GM21526 (cell line): ENCODE data around the gene NCKAP1.
"Not testable (repeated sequence)": the region's sequence is repeated elsewhere in the genome, so short reads cannot be mapped to it uniquely, and the experiment has no call there.

Experiments used
- ATAC-seq: cut with Tn5 transposase; IDR thresholded peaks from one replicate; pipeline ENCODE4 v1.9.1; 2021; ENCODE audit warnings: moderate library complexity; ENCODE audit not compliant: unreplicated experiment, low FRiP score

Gene NCKAP1

DNA sequence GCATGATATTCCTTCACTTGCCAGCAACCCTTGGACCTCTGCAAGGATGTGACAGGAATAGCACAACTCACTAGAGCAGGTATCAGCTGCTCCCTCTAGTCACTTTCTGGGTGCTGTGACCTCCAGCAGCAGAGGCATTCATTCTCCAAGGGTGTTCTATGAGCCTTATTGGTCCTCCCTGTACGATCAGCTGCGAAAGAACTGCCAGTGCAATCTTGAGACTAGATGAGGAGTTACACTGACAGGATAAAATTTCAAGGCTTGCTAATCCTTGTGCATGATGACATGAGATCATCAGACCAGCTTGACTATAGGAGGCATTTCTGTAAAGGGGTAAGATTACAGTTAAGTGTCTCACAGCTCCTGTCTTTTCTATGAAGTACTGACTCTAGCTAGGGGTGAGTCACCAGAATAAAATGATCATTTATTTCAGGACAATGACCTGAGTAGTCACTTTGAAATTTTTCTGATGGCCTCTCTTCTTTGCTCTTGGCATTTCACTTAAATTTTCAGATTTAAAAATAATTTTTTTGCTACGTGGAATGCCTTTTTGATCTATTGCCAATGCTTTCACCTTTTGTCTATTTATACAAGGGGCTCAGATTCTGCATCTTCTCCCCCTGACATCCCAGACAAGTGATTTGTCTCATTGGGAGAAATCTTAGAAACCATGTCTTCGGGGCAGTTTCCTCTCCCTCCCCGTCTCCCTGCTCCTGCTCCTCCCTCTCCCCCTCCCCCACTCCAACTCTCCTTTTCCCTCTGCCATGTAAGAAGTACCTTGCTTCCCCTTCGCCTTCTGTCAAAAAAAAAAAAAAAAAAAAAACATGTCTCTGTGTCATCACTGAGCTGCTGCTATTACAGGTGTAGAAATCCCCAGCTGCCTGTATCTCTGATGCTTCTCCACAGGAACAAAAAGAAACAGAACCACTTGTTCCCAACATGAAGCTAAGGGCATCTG is 122.6 kb downstream of the NCKAP1 start:
- no peak for ATAC-seq

DNA sequence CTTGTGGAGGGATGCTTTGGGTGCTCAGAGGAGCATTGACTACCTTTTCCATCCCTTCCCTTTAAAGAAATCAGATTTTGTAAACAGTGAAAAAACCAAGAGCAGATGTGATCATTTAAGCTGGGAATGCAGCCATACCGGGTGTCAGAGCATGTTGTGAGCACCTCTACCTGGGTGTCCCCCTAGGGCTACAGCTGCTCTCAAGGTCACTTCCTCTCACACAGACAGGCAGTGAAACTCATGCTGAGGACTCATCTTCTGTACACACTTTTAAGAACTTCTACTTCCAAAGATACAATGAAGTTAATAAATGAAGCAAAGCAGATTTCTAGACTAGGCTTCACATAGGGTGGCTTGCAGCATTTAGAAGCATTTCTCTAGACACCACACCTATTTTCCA is 123.4 kb downstream of the NCKAP1 start:
- no peak for ATAC-seq

DNA sequence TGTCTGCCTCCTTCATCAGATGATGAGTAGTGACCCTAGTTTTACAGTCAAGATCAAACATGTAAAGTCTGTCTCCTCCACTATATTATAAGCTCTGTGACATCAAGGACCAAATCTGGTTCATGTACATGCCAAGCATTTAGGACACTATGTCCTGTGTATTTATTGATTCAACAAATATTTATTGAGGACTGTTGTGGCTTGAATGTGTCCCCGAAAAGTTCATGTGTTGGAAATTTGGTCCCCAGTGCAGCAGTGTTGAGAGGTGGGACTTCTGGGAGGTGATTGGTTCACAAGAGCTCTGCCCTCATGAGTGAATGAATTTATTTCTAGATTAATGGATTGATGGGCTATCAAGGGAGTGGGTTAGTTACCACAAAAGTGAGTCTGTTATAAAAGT is 125.2 kb downstream of the NCKAP1 start:
- no peak for ATAC-seq

DNA sequence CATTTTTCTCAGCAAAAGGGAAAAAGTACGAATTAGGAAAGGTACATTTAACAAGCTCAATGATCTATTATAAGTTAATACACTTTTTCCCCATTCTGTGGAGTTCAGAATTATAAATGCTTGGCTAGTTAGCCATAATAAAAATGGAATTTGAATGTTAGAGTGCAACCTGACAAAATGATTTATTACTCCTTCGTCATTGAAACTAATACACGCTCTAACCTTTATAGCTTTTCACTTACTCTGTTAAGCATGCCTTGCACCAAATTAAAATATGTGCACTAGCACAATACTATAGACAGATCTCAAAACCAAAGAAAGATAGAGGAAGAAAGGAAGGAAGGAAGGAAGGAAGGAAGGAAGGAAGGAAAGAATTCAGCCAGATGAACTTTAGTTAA is 125.7 kb downstream of the NCKAP1 start:
- no peak for ATAC-seq

DNA sequence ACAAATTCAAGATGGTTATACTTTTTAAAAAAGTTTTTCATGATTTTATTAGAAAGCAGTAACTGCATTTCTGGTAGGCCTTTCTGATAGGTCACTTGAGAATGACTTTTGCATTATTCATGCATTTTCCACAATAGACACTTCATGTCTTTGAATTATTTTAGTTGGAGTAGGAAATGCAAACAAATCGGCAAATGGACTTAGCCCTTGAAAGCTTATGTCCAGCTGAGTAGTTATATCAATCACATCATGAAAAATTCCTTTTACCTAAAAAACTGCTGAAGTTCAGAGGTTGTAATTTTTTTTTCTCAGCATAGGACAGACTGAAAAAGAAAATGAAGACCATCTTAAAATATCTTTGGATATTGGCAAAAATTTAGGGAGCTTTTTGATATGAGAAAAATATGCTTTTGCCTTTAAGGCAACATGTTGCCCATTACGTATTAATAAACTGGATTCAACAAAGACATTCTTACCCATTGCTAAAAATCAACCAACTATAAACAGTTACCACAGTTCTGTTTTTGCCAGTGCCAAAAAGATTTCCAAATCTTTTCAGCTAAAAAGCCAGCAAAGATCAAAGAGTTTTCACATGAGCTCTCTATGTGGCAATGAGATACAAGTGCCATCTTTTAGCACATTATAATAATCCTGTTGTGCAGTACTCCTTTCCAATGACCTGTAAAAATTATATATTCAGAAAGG is 126.3 kb downstream of the NCKAP1 start:
- no peak for ATAC-seq

DNA sequence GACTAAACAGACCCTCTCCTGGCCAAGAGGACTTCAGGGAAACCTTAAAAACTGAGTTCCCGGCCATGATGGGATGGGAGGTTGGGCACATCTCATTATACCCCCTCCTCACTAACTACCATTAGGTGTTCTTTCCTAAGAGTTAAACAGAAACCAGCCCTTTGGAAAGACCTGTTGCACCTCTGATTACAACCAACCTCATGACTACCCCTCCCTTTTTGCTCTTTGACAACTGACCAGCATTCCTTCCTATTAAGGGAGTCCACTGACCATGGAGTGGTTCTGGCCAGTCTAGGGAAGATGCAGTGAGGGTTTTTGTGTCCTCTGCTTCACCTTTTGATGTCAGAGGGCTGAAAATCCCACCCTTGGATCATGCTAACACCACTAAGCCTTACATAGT is 127.3 kb downstream of the NCKAP1 start:
- ATAC-seq = no peak

DNA sequence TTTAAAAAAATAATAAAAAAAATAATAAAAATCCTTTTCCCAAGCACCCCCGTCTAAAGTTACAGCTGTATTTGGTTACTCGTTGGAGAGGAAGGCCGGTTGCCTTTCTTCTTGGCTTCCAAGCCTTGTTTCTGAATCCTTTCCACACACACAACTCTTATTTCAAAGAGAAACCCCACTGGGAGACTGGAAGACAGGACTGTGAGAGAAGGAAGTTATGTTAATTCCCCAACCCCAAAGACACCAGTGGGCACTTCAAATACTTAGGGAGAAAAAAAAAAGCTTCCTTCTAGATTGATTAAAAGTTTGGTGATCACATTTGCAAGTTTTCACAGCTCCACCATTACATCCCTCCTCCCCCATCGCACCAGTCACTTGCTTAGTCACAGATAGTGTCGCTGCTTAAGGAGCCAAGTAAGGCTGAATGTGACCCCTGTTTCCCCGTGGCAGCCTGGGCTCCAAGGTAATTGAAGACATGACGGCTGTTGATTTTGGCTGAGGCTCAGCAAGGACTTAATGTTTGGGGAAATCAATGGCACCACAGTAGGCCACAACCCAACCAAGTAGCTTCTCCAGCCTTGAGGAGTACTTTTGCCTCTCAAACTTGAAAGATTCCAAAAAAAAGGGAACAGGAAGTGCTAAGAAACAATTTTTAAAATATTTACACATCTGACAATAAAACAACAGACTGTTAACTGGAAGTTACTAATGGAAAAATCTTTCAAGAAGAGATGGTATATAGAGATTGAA is 131.0 kb downstream of the NCKAP1 start:
- no peak for ATAC-seq

DNA sequence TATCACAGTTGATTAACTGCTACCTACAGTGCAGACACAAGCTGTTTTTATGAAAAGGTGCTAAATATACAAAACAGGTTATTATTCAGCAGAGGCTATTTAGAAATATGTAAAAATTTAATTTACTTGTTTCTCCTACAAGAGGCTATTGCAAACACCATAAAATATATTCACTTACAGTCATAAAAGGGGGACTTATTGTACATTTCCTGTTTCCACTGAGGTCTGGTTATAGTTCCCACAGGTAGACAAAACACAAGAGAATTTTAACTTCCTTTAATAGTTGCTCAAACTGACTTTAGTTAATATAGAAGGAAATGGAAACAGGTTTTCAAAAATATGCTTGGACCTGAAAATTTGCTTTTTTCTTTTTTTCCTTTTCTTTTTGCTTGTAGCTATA is 131.8 kb downstream of the NCKAP1 start:
- ATAC-seq = no peak

DNA sequence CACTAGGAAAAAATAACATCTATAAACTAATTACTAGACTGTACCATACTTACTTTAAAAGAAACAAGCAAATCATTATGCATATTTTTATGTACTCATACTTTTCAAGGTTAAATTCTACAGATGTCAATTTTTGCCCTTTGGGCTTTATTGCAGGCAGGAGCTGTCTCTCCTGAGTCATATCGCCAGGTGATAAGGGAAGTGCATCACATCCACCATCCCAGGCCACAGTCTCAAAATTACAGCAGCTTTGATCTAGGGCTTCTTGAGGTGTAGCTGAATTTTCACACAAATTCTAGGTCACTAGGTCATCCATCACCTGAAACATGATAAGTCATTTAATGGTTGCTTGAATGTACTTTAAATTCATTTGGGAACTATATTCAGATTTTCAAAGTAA is 133.4 kb downstream of the NCKAP1 start:
- no peak for ATAC-seq

DNA sequence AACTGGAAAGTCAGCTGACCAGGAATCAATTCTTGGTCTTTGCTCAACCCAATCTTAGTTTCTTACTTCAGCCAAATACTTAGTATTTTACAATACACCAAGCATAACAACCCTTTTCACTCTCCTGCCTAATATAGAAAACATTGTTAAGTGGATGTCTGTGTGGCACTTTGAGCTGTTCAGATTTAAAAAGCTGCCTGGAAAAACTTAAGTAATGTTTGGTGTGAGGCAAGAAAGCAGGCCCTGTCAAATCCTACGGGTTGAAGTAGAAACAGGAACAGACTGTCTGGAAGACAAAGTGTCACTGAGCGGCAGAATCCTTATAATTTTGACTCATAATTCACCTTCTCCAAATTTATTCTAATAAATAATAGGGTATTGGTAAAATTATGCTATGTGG is 134.7 kb downstream of the NCKAP1 start:
- no peak for ATAC-seq

DNA sequence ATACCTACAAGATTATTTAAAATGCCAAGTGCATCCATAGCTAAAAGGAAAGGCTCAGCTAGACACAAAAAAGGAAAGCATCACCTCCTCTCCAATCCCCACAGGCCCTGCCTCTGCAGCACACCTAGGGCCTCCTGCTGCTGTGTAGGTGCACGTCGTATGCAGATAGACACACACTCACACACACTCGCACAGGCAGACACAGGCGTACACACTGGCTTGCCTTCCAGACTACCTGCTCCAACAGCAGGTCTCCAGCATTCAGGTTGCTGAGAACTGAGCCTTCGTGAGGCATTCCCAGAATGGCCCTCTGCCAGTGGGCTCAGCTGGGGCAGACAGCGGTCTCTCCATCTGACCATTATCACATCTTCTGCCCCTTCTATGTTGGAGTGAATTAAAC is 136.5 kb downstream of the NCKAP1 start:
- ATAC-seq = no peak

DNA sequence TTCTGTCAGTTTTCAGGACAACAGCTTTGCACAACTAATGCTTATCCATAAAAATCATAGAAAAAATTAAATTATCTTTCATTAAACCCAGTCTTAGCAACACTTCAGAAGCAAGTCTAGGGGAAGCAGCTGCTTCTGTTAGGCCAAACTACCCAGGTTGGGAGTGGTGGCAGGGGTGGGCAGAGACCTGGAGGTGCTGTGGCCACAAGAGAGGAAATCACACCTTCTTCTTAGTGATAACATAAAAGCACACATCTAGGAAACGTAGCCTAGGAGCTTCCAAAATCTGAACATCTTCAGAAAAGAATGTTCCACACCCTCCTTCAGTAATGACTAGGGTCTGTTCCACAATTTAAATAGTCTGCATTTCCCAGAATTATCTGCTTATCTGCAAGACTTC is 139.5 kb downstream of the NCKAP1 start:
- no peak for ATAC-seq

DNA sequence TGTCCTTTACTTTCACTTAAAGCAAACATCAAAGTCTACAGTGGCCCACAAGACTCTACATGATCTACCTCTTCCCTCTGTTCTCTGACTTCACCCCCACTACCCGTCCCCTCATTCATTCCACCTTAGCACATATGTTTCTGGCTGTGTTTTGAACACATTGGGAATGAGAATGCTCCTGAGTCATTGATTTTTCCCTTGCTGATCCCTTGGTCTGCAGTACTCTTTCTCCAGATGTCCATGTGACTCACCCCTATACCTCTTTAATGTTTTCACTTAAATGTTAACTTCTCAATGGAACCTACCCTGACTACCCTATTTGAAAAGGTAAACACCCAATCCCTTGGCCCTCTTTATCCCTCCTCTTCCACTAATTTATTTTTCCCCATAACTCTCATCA is 141.1 kb downstream of the NCKAP1 start:
- no peak for ATAC-seq

DNA sequence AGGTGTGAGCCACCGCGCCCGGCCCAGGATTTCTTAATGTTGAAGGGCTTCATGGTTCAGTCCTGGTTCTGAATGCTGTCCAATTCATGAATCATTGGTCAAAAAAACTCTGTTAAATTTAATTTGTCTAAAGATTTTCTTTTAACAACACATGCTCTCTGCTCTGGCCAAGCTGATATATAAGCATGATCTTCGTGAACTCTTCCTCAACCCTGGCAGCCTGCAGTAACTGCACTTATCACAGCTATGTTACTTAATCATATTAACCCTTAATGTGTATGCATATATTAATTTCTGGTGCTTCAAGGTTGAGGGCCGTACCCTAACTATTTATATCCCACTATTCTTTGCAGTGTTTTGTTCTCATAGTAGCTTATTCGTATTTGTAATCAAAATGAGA is 142.5 kb downstream of the NCKAP1 start:
- ATAC-seq = no peak

DNA sequence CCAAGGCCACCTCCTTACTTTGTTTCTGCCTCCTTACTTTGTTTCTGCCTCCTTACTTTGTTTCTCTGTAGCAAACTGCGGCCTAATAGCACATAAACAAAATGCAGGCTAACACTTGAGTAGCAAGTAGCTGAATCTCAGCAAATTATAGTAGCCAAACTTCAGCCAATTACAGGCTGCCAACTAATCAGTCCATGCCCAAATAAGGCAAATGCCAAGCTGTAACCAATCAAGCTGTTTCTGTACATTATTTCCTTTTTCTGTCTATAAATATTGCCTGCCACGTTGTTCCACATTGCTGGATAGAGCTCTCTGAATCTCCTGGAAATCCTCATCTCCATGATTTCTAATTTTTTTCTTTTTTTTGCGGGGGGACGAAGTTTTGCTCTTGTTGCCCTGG is 143.1 kb downstream of the NCKAP1 start:
- no peak for ATAC-seq

DNA sequence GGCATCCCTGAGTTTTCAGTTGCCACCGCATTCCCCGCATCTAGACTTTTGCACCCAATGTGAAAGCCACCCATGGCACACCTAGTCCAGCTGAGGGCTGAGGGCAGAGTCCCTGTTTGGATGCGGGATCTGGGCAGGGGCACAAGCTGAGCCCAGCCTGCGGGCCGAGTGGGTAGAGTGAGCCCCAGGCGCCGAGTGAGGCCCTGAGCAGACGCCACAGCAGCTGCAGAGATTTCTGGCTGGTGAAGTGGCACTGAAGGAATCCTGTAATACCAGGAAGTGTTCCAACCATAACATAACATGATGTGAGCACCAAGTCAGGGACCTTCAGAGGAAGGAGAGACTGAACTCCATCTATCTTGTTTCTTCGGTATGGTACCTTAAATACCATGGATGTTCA is 144.1 kb downstream of the NCKAP1 start:
- no peak for ATAC-seq

DNA sequence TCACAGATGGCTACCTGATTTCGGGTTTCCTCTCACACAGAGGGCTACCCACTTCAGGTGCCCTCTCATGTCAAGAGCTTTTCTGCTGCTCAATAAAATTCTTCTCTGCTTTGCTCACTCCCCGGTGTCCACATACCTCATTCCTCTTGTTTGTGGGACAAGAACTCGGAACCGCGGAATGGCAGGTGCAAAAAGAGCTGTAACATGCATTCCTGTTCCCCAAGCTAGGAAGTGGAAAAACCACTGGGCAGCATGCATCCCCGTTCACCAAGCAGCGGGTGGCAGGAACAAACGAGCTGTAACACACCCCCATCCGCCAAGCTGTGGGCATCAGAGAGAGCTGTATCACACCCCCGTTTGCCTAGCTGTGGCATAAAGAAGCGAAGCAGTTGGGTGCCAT is 144.6 kb downstream of the NCKAP1 start:
- ATAC-seq = no peak

DNA sequence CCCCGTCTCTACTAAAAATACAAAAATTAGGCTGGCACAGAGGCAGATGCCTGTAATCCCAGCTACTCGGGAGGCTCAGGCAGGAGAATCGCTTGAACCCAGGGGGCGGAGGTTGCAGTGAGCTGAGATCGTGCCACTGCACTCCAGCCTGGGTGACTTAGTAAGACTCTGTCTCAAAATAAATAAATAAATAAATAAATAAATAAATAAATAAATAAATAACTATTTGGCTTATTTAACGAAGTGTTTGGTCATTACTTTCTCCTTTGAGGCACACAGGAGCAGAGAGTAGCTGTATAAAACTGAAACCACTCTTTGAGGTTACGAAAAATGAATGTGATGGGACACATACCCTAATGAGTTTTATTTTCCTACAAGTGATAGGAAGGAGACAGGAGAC is 145.2 kb downstream of the NCKAP1 start:
- not testable (repeated sequence) for ATAC-seq

DNA sequence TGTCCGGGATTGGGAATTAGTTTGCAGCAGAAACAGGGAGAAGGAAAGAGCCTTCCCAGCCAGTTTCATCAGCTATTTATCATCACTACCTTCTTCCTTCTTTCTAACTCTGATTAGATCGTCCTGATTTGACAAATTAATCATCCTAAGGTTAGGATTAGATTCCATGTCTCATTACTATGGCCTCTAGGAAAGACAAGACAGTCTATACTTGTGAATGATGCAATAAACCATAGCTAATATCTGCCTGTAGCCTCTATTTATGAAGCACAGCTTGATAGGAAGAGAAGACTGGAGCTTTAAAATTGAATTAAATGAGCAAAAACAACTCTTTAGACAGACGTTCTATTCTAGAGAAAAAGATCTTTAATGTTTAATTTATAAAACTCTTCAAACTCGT is 146.6 kb downstream of the NCKAP1 start:
- ATAC-seq = no peak

DNA sequence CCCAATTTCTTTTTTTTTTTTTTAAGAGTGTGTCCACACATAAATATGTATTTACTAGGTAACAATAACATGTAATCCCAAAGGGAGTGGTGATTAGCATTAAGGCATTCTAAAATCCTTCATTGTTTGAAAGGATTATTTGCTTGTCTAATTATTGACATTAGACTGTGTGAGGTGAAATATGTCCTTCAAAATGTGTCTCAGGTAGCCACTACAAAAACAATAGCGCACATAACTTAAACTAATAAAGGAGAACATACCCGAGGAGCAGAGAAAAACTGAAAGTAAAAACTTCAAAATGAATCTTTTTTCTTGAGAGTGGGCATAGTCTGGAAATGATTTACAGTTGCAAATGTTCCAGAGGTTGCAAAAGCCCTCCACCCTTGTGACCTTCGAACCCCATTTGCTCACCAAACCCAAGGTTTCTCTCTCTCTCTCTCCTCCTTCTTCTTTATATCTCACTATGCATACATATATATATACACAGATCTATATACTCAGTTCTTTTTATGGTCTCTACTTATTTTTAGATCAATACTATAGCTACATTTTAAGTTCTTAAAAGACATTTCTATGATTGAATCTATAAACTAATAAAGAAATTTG is 147.4 kb downstream of the NCKAP1 start:
- ATAC-seq = no peak

DNA sequence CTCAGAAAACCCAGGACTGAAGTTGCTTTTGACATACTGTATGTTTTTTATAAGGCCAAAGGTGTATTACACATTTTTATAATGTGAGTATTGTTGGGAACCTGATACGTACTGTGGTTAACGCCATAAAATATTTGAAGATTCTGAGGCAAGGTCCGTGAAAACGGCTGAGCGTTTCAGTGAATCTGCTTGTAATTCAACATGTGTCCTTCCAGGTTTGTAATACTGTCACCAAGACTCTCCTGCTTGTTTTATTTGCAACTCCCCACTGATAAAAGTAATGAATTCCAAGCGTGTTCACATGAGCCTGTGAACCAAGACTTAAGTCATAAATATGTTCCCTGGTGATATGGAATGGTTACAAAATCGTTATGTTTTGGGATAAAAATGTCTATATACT is 148.0 kb downstream of the NCKAP1 start:
- ATAC-seq = no peak
